Measurements from ENCODE around the gene ANKRD30B. TPM values are rescaled to one million over a fixed set of nuclear protein-coding genes. Genes with fewer than 3 reads are reported as not detected.
"Not testable (repeated sequence)": the region's sequence is repeated elsewhere in the genome, so short reads cannot be mapped to it uniquely, and the experiment has no call there.

ANKRD30B gene
- polyA plus RNA-seq, 5 donors = 0.06 to 0.09 (median 0.08) TPM; not detected in 2

DNA sequence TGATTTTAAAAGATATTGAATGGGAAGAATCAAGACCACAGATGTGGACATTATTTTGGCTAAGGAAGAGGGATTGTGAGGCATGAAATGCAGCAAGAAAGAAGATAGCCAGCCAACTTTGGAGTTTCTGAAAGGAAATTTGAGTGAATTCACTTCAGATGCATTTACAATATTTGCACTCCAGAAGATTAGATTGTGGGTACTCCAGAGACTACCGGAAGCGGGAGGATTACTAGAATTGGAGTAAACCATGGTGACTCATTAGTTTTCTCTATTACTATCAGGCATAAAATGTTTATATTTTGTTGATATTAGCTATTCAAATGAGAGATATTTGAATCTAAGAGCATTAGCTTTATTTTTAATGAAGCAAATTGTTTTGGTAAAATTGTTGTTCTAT lies 93.6 kb downstream of the ANKRD30B start:
- not testable (repeated sequence) for DNase-seq

- not testable (repeated sequence) for DNase-seq
Observed at GRCh38 chr18:14851533-14851932, 103.6 kb downstream of the ANKRD30B start.

GRCh38 chr18:14855634-14856033 lies 107.7 kb downstream of the ANKRD30B start:
- not testable (repeated sequence) for DNase-seq

GRCh38 chr18:14856256-14856655 lies 108.3 kb downstream of the ANKRD30B start:
- not testable (repeated sequence) for DNase-seq

- DNase-seq = not testable (repeated sequence)
Observed at GRCh38 chr18:14858514-14858913, 110.5 kb downstream of the ANKRD30B start.

- not testable (repeated sequence) for DNase-seq
Observed at GRCh38 chr18:14859995-14860394, 112.0 kb downstream of the ANKRD30B start.

DNA sequence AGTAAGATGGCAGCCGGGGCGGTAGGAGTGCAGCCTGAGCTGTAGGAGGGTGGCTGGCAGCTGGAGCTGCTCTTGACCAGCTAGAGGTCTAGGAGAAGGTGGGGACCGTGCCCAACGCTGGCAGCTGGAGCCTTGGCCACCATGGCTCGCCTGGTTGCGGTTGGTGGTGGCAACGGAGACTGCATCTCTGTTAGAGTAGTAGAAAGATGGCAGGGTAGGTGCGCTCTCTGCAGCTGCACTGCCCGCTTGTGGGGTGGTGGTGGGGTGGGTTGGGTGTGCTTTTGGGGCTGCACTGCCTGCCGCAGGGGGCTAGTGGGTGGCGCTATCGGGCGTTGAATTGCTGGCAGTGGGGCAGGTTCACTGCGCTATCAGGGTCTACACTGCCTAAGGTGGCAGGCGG lies 118.5 kb downstream of the ANKRD30B start:
- DNase-seq = not testable (repeated sequence)

DNA sequence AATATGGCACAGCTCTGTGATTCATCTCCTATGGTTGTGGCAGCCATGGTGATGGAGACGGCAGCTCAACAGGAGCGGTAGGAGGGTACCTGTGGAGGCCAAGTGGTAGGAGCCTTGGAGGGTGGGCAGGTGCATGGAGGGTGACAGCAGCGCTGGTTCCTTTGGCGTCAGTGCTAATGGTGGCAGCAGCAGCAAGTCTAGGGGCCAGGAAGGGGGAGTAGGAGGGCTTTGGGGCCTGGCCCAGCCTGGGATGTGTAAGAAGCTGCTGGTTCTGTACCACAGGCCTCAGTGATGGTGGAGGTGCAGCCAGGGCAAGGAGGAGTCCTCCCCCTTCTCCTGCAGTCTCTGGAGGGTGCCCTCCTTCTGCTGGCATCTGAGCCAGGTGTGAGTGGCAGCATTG lies 120.0 kb downstream of the ANKRD30B start:
- DNase-seq = not testable (repeated sequence)

- not testable (repeated sequence) for DNase-seq
Observed at GRCh38 chr18:14868825-14869224, 120.9 kb downstream of the ANKRD30B start.

GRCh38 chr18:14878826-14879225 lies 130.9 kb downstream of the ANKRD30B start:
- not testable (repeated sequence) for DNase-seq

DNA sequence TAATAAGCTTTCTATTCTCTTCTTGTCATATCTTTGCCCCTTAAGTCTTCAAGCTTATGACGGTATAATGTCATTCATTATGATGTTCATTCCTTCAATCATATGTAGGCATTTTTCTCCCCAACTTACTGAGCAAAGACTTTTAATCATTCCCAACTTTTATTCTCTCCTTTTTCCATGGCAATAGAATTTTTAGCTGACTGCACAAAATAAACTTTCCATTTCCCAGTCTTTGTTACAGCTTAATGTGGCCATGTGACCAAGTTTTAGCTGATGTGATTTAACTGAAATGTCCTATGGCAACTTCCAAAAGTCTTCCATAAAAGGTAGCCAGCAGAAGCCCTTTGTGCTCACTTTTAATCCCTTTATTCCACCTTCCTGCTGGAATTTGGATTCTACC lies 152.5 kb downstream of the ANKRD30B start:
- no peak for DNase-seq

Other genes with a start within 250 kb of the ANKRD30B start
- gene POTEC, start 204.6 kb upstream of the ANKRD30B start, polyA plus RNA-seq (ENCODE audit: insufficient read depth in 1 of 5, insufficient read length in 5 of 5, low replicate concordance in 1 of 5) = under 1 TPM in 2 of 5 donors, not detected in 3; 0.03 to 0.04 TPM

Measured in right lung (tissue), 5 donors.